Transverse colon (tissue), 4 donors: ENCODE results near the gene NOL7.

Experiments used
- CTCF ChIP-seq, 5 experiments: fragments of 200-600 bp in 3 of 5; fragments of 450-650 bp in 2 of 5; sonication (generic) in 3 of 5; IDR thresholded peaks; 1 replicate in 2 of 5; 2 replicates in 3 of 5; pipeline ENCODE4 v1.5.1; 2016 to 2017; ENCODE audit warnings: antibody characterized with exemption in 5 of 5, inconsistent platforms in 3 of 5, mild to moderate bottlenecking in 2 of 5, moderate library complexity in 1 of 5
- EP300 ChIP-seq: sonication (generic); formaldehyde crosslinking; IDR thresholded peaks from one replicate; pipeline ENCODE4 v1.6.1; 2017; ENCODE audit warnings: antibody characterized with exemption, low read depth
- POLR2A ChIP-seq: fragments of 450-650 bp; IDR thresholded peaks from one replicate; pipeline ENCODE4 v1.6.1; 2016; ENCODE audit warnings: antibody characterized with exemption, mild to moderate bottlenecking, moderate library complexity
- POLR2AphosphoS5 ChIP-seq, 3 donors: sonication (generic); formaldehyde crosslinking; IDR thresholded peaks; one replicate each; pipeline ENCODE4 v1.6.1; 2016; ENCODE audit warnings: antibody characterized with exemption in 3 of 3

- TF ChIP-seq CTCF (IDR thresholded peaks at IDR 0.05) (no peak), POLR2A (no peak), POLR2AphosphoS5 (IDR thresholded peaks at IDR 0.05) (no peak), EP300 (no peak)
Measured at GRCh38 chr6:13663986-13664385, 48.9 kb downstream of the NOL7 start.
